CD4-positive, alpha-beta T cell treated with Interleukin-4 for 1 hour (primary cell): ENCODE results near the gene LUC7L3.

Experiments
- DNase-seq, 2 donors: peaks; one replicate each; pipeline ENCODE4 v3.0.0-alpha.2; 2020 to 2022

LUC7L3 gene

DNA sequence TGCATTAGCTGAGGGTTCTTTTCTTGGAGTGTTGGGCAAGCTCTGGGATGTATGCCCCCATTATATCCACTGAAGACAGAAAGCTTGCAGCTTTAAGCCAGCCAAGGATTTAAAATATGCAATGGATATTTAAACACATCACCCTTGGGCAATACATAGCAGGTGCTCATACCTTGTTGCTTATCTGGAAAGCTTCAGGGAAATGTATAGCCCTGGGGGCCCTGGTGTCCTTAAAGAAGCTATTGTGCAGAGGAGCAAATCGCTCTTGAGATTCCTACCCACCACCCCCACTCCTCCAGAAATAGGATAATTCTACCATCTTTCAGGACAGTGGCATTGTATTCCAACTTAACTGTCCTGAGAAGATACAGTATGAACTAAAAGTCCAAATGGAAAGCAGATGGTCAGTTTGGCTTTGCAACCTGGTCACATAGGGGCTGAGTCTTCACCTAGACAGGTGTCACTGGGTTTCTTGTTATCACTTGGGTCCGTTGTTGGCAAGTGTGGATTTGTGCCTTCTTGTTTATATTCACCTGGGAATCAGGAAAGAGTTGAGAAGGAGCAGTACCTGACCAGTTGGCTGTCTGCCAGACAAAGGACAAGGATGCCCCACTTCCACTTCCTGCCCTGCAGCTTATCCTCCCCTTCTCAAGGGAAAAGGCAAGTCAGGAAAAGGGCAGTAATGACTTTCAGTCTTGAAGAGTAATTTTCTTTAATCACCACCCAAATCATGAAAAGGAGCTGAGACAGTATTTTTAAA is 44.5 kb downstream of the LUC7L3 start:
- DNase-seq = no peak

DNA sequence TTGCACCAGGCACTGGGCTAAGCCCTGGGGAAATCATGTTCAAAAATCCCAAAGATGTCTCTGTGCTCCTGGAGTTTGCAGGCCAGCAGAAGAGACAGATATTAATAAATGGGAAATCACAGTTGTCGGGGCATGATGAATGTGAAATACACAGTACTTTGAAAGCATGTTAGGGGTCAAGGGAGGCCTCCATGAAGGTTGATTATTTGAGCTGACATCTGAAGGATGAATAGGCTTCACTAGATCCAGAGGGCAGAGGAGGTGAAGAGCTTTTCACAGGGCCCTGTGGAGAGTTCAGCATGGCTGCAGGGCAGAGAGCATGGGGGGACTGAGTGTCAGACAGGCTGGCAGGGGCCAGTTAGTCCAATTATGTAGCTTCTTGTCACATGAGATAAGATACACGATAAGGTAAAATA is 45.3 kb downstream of the LUC7L3 start:
- DNase-seq = no peak

DNA sequence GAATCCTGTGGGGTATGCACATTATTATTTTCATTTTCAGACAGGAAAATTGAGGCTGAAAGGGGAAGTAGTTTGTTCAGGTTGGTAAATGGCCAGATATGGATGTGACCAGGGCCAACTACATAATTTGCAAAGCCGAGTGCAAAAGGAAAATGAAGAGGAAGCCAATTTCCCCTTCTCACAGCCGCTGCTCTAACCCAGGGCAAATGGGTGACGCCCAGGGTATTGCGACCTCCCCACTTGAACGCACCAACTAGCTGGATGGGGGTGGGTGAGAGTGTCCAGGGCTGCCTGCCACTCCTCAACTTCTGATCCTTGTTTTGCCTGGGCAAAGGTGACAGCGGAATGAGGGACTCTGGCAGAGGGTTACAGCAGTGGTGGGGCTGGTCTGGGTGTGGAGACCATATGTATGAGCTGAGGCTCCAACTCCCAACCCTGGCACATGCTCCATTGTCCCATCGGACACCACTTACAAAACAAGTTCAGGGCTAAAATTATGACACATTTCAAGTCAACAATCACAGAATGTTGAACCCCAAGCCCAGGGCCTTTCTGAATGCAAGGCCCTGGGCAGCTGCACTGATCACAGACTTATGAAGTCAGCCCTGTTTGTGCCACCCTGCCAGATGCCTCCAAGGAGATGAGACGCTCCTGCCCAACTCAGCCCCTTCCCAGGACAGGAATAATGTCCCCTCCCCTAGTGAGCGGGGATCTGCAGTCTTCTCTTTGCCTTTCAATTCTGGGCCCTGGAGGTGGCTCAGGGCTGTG is 46.2 kb downstream of the LUC7L3 start:
- peak in 1 of 2 donors; percentile 19 for DNase-seq

DNA sequence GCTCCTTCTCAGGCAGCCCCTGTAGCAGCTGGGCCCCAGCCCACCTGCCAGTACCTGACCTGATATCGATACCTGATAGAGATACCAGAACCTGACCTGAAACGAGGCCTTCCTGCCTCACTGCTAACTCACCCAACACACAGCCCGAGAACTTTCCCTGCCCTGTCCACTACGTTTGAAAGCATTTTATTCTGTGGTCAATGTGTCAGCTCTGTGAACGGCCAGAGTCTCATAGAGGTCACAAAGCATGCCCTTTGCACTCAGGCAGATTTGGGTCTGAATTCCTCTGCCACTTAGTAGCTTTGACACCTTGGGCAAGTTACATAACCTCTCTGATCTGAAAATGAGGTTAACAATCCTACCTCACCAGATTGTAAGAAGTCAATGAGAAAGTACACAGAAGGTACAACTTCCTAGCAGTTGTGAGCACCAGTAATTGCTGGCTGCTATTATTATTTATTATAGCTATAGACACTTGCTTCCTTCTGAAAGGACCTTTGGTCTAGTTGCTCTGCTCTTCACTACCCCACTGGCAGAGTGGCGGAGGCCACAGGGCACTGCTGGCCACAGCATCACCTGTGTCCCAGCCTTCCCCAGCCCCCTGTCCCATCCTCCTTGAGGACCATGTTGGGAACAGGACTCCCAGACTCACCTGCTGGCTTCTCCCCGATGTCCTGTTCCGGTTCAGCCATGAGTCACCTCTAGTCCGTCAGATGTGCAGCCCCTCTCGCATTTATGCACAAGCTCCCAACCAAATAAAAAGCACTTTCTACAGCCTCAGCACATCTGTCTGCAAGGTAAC is 47.0 kb downstream of the LUC7L3 start:
- DNase-seq = no peak

DNA sequence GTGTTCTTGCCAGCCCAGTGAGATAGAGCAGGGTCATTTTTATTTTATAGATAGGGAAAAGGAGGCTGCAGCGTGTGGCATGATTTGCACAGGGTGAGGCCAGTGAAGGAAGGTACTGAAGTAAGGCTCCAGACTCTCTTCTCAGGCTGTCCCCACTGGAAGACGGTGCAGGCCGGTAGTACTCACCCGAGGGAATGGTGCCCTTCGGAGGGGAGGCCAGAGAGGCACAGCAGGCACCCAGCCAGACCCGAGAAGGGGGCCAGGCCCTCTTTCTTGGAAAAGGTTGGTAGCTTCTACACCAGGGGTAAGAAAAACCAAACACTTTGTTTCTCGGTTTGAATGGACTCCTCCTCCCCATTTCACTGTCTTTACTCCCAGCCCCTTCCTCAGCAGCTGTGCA is 47.6 kb downstream of the LUC7L3 start:
- DNase-seq = no peak

DNA sequence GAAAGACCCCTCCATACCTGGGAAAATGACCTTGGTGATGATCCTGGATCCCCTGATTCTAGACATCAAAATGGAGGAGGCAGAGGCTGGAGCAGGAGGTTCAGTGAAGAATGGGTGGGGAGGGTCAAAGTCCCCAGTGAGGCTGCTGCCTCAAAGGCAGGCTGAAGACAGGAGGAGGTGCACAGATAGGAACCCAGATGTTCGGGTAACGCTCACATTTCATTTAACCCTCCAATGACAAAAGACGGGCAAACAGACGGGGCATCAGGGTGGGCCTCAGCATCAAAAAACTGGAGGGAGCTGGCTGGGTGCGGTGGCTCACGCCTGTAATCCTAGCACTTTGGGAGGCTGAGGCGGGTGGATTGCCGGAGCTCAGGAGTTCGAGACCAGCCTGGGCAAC is 48.0 kb downstream of the LUC7L3 start, which contains the start of gene ANKRD40CL:
TSS of gene ANKRD40CL (minus strand) at position 73 of the 400 bp plus-strand sequence. CDS start 605 bp downstream, outside the sequence.
- no peak for DNase-seq

DNA sequence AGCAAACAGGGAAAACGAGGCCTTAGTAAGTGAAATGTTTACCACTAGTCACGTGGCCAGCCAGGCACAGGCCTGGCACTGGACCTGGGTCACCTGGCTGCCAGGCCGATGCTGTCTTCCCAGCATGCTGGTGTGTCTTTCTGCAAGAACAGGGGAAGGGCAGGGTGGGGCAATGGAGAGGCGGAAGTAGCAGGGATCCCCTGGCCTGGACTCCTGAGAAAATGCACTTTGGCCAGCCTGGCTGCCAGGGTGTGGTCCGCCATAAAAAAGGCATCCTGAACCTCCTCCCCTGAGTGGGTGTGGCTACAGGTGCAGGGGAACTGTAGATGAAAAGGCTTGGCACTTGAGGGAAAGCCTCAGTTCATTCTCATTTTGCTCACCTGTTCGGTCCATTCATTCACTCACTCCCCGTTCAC is 49.0 kb downstream of the LUC7L3 start:
- DNase-seq = no peak

DNA sequence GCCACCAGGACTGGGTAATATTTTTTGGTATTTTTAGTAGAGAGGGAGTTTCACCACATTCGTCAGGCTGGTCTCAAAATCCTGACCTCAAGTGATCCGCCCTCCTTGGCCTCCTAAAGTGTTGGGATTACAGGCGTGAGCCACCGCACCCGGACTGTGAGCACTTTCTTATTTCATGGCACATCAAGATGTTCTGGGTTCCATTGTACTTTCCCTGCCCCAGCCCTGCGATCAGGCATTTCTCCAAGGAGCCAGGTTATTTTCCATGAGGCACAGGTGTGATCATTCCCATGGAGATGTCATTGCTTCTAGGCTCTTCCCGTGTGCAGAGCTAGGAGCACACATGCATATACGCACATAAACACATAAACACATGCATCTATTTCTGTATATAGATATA is 50.5 kb downstream of the LUC7L3 start:
- DNase-seq = no peak

DNA sequence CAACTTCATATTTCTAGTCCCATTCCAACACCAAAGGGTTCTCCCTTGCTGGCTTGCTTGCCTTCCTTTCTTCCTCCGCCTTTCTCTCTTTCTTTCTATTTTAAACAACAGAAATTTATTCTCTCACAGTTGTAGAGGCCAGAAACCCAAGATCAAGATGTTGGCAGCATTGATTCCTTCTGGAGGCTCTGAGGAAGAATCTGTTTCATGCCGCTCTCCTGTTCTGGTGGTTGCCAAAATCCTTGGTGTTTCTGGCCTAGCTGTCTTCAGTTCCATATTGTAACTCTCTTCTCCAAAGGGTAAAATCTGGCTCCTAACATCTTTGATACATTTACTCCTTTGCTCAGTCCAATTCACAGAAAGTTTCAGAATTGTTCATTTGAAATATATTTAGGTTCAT is 50.9 kb downstream of the LUC7L3 start:
- DNase-seq = no peak

DNA sequence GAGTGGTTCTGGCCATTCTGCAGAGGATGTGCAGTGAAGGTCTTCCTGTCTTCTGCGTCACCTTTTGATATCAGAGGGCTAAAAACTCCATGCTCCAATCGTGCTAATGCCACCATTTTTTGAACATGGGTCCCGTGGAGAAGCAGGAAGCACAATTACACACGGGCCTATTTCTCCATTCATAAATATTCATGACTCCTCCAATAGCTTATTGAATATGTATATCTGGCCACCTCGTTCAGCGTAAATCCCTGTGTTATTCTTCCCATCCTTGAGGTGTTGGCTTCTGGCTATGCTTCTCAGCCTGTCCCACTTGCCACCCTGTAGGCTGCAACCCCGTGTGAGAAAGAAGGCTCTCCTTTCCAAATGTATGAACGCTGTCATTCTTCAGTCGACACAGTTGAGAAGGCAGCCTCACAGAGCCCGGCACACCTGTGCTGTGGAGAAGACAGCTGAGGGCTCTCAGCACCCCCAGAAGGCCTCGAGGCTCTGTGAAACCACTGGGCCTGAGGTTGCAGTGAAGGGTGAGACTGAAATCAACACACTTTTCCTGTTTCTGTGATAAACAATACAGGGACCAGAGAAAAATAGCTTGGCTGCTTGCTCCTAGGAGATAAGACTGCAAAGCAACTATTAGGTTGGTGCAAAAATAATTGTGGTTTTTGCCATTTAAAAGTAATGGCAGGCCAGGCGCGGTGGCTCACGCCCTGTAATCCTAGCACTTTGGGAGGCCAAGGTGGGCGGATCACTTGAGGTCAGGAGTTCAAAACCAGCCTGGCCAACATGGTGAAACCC is 52.8 kb downstream of the LUC7L3 start:
- peak in 1 of 2 donors; percentile 11 for DNase-seq

DNA sequence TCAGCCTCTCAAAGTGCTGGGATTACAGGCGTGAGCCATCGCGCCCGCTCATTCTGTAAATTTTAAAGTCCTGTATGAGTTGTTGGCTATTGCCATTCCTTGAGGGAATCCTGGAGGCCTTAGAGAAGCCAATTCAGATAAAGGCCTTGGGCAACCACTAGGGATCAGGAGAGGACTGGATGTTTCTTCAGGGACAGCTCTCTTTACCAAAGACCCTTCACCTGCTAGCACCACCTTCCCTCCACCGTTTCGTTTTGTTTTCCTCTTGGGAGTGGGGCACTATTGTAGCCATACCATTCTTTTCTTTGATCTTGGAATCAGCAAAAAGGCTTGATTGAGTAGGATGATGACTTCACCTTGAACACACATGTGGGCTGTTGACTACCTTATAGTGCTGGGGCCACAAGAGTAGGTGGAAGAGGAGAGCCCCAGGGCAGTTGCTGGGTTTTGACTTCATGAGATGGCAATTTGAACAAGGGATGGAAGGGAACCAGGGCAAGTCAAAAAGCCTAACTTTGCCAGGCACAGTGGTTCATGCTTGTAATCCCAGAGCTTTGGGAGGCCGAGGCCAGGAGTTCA is 54.9 kb downstream of the LUC7L3 start:
- no peak for DNase-seq

DNA sequence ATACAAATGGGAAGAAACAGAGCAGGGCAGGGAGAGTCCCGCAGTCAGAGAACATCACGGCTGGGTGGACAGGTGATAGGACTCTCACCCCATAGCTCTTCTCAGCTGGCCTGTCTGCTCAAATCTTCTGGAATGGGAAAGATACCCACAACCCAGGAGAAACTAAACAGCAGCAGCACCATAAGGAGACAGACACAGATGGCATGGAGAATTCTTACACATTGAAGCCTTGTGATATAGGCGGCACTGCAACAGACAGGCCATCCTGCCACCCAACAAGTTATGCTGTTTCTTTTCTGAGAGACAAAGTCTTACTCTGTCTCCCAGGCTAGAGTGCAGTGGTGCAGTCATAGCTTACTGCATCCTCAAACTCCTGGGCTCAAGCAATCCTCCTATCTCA is 56.5 kb downstream of the LUC7L3 start:
- DNase-seq = no peak

DNA sequence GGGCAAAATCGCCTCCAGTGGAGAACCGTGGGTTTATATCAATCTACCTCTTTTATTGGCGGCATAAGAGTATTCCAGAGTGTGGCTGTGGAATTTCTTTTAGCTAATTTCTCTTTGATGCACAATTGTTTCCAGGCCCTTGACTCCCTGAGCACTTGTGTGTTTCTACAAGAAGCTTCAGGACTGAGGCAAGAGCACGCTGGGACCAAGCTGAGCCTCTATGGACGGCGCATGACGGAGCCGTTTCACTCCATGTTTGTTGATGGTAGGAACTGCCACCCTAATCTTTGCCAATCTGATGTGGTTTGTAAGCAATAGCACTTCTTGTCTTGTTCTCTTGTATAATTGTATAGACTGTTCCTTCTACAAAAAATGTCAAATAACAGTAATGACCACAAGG is 59.1 kb downstream of the LUC7L3 start:
- DNase-seq = no peak

DNA sequence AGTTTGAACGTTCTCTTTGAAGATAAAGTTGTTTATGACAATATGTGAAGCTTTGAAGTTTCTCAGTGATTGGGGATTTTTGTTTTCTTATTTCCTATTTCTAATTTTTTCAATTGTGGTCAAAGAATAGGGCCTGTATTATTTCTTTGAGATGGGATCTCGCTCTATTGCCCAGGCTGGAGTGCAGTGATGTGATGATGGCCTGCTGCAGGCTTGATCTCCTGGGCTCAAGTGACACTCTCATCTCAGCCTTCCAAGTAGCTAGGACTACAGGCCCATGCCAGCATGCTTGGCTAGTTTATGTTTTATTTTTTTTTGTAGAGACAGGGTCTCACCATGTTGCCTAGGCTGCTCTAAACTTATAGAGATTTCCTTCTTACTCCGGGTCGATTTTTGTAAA is 59.6 kb downstream of the LUC7L3 start:
- DNase-seq = no peak

DNA sequence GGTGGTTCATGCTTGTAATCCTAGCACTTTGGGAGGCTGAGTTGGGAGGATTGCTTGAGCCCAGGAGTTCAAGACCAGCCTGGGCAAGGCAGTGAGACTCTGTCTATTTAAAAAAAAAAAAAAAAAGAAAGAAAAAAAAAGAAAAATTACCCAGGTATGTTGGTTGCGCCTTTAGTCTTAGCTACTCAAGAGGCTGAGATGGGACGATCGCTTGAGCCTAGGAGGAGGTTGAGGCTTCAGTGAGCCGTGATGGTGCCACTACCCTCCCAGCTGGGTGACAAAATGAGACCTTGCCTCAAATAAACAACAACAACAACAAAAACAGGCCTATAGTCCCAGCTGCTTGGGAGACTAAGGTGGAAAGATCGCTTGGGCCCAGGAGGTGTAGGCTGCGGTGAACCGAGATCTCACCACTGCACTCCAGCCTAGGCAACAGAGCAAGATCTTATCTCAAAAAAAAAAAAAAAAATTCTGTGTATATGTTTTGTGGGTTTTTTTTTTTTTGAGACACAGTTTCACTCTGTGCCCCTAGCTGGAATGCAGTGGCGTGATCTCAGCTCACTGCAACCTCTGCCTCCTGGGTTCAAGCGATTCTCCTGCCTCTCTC is 60.4 kb downstream of the LUC7L3 start:
- DNase-seq = peak; percentile 63 to 73

DNA sequence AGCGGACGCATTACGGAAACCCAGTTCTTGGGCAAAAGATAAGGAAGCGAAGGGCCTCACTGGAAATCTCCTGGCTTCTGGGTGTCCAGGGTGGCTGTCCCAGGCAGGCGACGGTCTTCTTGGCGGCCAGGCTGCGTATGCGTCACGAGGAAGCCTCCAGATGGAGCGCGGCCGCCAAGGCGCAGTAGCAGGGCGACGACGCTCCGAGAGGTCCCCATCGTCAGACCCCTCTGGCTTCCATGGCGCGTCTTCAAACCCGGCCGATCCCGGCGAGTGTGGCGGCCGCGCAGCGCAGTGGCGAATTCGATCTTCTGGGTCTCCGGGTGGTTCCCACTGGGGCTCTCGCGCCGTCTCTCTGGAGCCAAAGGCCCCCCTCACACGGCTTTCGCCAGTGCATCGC is 61.8 kb downstream of the LUC7L3 start:
- DNase-seq = no peak

DNA sequence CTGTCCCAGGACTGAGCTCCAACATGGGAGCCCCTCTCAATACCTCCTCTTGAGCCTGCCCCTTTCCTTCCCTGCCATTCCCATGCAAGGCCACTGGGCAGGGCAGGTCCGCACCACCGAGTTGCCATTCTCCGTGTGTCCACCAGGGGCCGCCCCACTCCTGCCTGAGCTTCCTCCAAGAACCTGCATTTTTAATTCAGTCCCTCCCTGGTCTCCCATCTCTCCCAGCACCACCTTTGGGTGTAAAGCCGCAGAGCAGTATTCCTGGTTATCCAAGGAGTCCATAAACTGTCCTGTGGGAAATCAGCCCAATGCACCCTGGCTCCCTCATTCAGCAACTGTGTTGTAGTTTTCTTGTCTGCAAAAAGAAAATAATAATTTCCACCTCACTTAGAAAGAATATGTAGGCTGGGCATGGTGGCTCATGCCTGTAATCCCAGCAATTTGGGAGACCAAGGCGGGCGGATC is 63.8 kb downstream of the LUC7L3 start:
- peak; percentile 82 for DNase-seq

DNA sequence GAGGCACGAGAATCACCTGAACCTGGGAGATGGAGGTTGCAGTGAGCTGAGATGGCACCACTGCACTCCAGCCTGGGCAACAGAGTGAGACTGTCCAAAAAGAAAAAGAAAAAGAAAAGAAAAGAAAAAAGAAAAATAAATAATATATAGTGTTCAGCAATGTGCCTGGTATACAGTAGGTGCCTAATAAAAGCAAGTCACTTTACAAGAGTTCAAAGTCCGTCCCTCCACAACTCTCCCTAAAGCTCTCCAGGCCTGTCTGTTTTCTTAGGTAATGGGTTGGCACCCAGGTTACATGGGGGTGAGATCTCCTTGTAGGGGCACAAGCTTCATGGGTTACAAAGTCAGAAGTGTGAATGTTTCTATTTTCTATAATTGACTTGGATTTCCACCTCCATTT is 64.5 kb downstream of the LUC7L3 start:
- DNase-seq = no peak

DNA sequence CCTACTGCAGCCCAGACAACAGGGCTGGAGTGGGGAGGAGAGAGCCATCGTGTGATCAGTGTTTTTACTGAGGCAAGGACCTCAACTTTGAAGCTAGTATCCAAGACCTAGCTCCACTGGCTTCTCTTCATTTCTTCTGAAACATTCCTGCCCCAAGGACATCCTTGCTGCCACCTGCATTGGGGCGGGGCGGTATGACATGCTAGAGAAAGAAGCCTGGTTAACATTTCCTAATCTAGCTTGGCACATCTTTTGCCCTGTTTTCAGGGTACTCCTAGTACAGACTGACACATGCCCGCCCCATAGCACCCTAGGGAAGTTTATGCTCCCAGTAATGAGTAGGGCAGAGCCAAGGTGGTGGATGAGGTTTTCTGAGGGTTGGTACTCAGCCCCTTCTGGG is 65.7 kb downstream of the LUC7L3 start:
- DNase-seq = no peak

DNA sequence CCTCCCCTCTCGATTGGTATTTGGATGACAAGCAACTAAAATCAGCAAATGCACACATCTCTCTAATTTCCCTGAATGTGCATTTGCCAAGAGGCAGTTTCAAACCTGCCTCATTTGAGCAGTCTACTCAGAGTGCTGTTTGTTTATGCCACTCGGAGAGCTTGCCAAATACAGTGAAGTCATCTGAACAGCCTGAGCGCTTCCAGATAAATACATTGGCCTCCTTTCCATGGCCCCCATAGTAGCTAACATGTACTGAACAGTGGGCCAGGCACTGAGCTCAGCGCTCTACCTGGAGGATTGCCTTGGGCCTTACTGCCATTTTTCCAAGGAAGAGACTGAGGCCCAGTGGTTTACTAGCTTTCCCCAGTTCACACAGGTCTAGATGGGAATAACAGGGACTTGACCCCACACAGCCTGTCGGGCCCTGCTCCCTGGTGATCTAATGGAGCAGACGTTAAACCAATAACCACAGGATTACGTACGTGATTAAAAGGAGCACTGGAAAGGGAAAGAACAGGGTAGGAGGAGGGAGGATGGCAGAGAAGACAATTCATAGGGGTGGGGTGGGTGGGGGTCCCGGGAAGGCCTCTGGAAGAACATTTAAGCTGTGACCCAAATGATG is 66.7 kb downstream of the LUC7L3 start:
- no peak for DNase-seq

DNA sequence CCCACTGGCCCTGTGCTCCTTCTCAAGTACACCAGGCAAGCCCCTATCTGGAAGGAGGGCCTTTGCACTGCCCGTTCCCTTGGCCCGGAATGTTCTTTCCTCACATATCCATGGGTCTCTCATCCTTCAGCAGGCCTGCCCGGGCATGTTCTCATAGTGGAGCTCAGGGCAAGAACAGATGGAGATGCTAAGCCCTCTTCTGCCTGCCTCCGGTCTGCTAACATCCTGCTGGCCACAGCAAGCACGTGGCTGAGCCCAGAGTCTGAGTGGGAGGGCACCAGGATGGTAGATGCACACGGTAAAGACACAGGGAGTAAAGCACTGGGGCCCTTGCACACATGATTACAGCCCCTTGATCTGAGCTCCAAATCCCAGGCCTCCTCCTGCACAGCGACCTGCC is 67.7 kb downstream of the LUC7L3 start:
- DNase-seq = no peak
